Measurements from ENCODE around the gene TSPAN17.

Gene TSPAN17

DNA sequence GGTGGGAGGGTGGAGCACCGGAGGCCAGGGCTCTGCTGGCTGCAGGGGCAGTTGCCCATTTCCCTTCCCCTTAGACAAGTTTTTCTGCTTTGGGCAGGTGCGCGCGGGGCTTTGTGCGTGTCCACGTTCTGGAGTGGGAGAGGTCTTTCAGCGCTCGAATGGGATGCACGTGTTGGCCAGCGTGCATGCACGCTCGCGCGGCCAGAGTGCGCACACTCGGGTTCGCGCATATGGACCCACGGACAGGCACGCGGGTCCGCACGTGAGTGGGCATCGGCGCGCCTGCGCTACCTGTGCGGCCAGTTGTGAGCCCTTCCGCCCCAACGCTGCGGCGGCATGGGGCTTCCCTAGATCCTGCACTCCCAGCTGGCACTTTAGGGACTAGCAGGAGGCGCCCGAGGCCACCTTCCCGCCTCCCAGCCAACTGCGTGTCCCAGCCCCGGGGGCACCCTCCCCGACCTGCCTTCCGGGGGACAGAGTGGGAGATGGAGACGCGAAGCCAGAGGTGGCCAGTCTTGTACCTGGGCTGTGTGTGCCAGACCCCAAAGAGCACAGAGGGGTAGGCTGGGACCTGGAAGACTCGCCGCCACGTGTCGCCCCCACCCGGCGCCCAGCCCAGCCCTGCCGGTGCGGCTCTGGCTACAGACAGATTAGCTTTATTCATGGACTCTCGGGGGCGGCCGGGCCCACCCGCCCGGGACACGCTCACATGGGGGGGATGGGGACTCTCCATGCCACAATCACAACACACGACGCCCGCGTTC lies 27.5 kb upstream of the TSPAN17 start:
- in situ Hi-C loops (cut with HindIII; ENCODE audit: low sequenced_read_pairs) = loop anchor here (25.0 kb wide), 1 partner anchor 182 kb away; the partner anchor contains the start of gene FAF2

- in situ Hi-C loops (cut with HindIII; ENCODE audit: low sequenced_read_pairs) = loop anchor here (25.0 kb wide), 1 partner anchor 183 kb away; the partner anchor contains the start of gene FAF2
These were observed 26.8 kb upstream of the TSPAN17 start for GRCh38 chr5:176620333-176620981.

DNA sequence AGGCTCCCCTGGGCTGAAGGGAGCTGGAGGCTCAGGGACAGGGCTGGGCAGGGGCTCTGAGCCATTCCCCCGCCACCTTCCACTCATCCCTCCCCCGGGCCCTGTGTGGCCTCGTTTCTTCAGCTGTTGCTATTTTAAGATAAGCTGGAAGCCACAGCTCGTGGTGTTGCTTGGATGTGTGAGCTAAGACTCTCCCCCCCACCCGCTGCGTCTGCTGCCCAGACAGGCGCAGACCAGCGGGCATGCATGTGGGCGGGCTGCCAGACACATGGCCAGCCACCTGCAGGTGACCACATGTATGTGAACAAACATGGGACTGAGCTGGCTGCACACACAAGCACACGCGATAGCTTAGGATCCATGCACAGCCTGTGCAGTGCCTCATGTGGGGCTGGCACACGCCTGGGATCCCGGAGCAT lies 25.6 kb upstream of the TSPAN17 start:
- in situ Hi-C loops (cut with HindIII; ENCODE audit: low sequenced_read_pairs) = loop anchor here (25.0 kb wide), 1 partner anchor 184 kb away; the partner anchor contains the start of gene FAF2

- in situ Hi-C loops (cut with HindIII; ENCODE audit: low sequenced_read_pairs) = loop anchor here (25.0 kb wide), 1 partner anchor 187 kb away; the partner anchor contains the start of gene FAF2
These were observed 23.1 kb upstream of the TSPAN17 start for GRCh38 chr5:176624142-176624541.

GRCh38 chr5:176624938-176625337 lies 22.3 kb upstream of the TSPAN17 start:
- in situ Hi-C loops (cut with HindIII; ENCODE audit: low sequenced_read_pairs) = loop anchor here (25.0 kb wide), 1 partner anchor 188 kb away; the partner anchor contains the start of gene FAF2

DNA sequence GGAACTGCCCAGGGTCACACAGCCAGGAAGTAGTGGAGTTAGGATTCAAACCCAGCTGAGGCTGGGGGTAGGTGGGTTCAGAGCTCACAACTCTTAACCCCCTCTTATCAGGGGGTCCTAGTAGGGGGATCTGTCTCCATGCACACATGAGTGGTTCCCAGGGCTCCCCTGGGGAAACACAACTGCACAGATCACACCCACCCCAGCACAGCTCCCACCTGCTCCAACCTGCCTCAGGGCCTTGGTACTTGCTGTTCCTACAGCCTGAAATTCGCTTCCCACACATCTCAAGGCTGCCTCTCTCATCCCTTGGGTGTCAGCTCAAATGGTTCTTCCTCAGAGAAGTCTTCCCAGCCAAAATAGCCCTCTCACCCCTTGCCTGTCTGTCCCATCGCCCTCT lies 21.8 kb upstream of the TSPAN17 start:
- in situ Hi-C loops (cut with HindIII; ENCODE audit: low sequenced_read_pairs) = no loop called here

- in situ Hi-C loops (cut with HindIII; ENCODE audit: low sequenced_read_pairs) = no loop called here
These were observed 21.1 kb upstream of the TSPAN17 start for GRCh38 chr5:176625966-176626875.

GRCh38 chr5:176626876-176627236 lies 20.4 kb upstream of the TSPAN17 start:
- in situ Hi-C loops (cut with HindIII; ENCODE audit: low sequenced_read_pairs) = no loop called here

DNA sequence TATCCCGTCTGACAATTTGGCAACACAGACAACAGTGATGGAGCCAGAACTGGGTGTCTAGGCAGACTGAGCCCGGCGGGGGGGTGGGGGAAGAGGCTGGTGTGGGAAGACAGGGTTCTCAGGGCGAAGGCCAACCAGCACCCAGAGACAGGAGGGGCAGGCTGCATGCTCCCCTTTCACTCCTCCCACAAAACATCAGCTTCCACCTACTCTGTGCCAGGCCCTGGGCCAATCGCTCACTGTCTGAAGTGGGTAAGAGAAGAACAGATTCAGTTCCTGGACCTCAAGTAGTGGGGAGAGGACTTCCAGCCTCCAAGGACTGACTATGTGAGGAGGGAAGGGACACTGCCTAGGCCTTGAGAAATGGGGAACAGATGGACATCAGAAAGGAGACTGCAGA lies 19.7 kb upstream of the TSPAN17 start:
- in situ Hi-C loops (cut with HindIII; ENCODE audit: low sequenced_read_pairs) = no loop called here

DNA sequence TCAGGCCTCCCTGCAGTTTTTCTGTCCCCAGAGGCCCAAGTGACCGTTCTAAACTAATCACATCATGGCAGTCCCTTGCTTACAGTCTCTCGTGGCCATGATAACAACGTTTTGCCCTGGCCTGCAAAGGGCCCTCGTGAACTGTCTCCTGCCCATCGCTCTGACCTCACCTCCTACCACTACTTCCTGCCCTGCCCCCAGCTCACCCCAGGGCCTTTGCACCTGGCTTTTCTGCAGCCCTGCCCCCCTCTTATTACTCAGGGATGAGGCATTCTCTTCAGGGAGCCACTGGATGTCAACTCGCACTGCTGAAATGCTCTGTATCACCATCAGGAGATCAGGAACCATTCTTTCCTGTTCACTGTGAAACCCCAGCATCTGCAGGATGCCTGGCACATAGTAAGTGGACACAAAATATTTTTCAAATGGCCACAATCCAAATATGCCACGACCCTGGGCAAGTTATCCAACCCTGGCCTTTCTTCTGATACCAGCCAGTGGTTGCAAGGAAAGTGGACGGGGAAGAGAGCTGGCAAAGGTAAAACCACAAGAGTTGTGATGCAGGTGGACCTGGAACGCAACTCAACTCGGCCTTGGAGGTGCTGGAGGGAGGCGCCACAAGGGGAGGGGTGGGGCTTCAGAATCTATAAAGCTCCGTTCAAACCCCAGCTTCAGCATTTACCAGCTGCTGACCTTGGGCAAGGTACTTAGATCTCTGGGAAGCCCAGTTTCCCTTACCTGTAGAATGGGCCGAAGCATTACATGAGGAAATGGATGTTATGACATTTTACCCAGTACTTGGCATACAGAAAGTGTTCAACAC lies 18.7 kb upstream of the TSPAN17 start:
- in situ Hi-C loops (cut with HindIII; ENCODE audit: low sequenced_read_pairs) = no loop called here

- in situ Hi-C loops (cut with HindIII; ENCODE audit: low sequenced_read_pairs) = no loop called here
These were observed 17.9 kb upstream of the TSPAN17 start for GRCh38 chr5:176629317-176629852.

DNA sequence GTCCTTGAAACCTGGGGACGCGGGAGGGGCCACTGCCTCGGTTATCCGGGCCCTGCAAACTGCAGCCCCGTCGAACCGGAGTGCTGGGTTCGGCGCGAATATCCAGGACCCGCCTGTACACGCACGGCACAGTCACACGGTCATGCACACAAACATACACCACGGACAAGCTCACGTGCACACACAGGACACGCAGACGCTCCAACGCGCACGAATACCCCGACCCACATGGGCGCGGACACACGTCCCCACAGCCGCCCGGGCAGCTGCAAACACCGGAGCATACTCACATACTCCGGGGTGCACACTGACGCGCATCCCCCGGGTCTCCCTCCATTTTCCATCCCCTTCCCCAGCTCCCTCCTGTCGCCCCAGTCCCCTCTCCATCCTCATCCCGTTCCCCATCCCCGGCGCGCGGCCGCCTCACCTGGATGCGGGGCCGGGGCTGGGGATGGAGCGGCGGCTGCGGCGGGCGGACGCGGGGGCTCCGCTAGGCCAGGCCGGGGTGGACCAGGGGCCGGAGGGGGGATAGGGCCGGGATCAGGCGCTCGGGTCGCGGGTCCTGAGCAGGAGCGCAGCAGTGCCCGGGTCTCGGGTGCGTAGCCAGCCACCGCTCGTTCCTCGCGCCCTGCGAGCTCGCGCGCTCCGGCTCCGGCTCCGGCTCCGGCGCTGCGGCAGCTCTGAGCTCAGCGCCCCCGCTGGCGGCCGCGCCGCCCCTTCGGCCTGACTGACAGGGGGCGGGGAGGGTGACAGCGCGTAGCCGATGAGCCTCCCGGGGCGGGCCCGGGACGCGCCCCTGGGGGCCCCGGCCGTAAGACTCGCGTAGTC lies 17.2 kb upstream of the TSPAN17 start, which contains the start of the genes EIF4E1B and SNCB:
TSS of gene EIF4E1B (plus strand) at position 823 of the 828 bp plus-strand sequence. CDS start 12,113 bp downstream, outside the sequence.
TSS of gene SNCB (minus strand) at position 682 of the 828 bp plus-strand sequence. CDS start 880 bp downstream, outside the sequence.
- in situ Hi-C loops (cut with HindIII; ENCODE audit: low sequenced_read_pairs) = no loop called here

GRCh38 chr5:176630681-176631222 lies 16.5 kb upstream of the TSPAN17 start:
- in situ Hi-C loops (cut with HindIII; ENCODE audit: low sequenced_read_pairs) = no loop called here

GRCh38 chr5:176631383-176632200 lies 15.7 kb upstream of the TSPAN17 start:
- in situ Hi-C loops (cut with HindIII; ENCODE audit: low sequenced_read_pairs) = no loop called here

- in situ Hi-C loops (cut with HindIII; ENCODE audit: low sequenced_read_pairs) = no loop called here
These were observed 14.5 kb upstream of the TSPAN17 start for GRCh38 chr5:176632745-176633144.

GRCh38 chr5:176633598-176633997 lies 13.7 kb upstream of the TSPAN17 start:
- in situ Hi-C loops (cut with HindIII; ENCODE audit: low sequenced_read_pairs) = no loop called here

GRCh38 chr5:176636426-176636825 lies 10.9 kb upstream of the TSPAN17 start:
- in situ Hi-C loops (cut with HindIII; ENCODE audit: low sequenced_read_pairs) = no loop called here

DNA sequence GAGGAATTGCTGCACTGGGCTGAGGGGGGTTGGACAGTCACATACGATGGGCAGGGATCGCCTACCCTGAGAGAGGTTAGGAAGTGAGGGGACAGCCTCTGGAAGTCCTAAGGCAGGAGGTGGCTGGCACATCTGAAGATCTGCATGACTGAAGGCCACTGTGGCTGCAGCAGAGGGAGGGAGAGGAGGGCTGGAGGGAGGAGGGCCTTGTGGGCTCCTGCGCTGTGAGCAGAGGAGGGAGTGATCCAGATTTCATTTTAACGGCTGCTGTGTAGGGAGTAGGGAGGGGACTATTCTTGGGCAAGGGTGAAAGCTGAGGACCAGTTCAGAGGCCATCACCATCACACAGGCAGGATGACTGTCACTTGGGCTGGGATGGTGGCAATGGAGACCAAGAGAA lies 9.7 kb upstream of the TSPAN17 start:
- in situ Hi-C loops (cut with HindIII; ENCODE audit: low sequenced_read_pairs) = no loop called here
